ENCODE data around the gene MC1R.

- no peak for TF ChIP-seq POLR2A (IDR thresholded peaks at IDR 0.05; ENCODE audit: low read depth)
- no peak for TF ChIP-seq CTCF (IDR thresholded peaks at IDR 0.05)
Observed at GRCh38 chr16:89923640-89924296, 5.1 kb downstream of the MC1R start.
